ENCODE measurements around the gene RELN. TPM values are rescaled to one million over a fixed set of nuclear protein-coding genes. Genes with fewer than 3 reads are reported as not detected.
"Not testable (repeated sequence)": the region's sequence is repeated elsewhere in the genome, so short reads cannot be mapped to it uniquely, and the experiment has no call there.

Gene RELN
- total RNA-seq, 2 experiments from 2014 or later, result not detected

DNA sequence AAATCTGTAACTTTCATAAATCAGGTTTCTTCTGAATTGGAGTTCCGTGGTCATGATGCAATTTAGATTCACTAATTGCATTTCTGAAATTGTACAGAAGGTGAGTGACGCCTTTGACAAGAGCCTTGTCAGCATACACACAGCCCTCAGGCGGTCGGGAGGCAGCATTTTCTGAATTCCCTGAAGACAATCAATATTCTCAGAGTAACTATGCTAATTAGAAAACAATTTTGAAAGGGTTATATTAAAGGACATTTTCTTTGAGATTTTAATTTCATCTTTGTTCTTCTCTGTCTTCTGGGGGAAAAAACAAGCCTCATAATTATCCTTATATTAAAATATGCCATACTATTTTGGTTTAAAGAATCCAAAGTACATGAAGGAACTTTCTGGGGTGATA lies 488.3 kb downstream of the RELN start:
- Mint-ChIP-seq H3K4me1 (ENCODE audit: low read depth) (no peaks in the 10 kb centered on the region), H3K27me3 (peaks cover 27% of the 10 kb centered on the region), H3K36me3 (ENCODE audit: low read depth) (no peaks in the 10 kb centered on the region), H3K4me3 (no peak overlapping the region), H3K9me3 (no peaks in the 10 kb centered on the region), H3K27ac (no peak overlapping the region)
- POLR2A ChIA-PET, result no interaction called here
- Histone ChIP-seq H3K4me3 (ENCODE audit: low read length) (no peak overlapping the region), H3K36me3 (ENCODE audit: insufficient read depth, low read length) (no peaks in the 10 kb centered on the region), H3K4me1 (ENCODE audit: insufficient read depth, low read length) (no peaks in the 10 kb centered on the region), H3K27ac (ENCODE audit: low read depth in 1 of 2, low read length in 2 of 2) (no peak overlapping the region), H3K27me3 (ENCODE audit: control insufficient read depth in 1 of 2, insufficient read depth in 2 of 2, low read length in 2 of 2) (peaks cover 2 to 14% of the 10 kb centered on the region in 2 experiments), H3K9me3 (ENCODE audit: control insufficient read depth in 1 of 2, insufficient read depth in 1 of 2, low read length in 2 of 2) (no peaks in the 10 kb centered on the region)
- TF ChIP-seq, protein P1, sequence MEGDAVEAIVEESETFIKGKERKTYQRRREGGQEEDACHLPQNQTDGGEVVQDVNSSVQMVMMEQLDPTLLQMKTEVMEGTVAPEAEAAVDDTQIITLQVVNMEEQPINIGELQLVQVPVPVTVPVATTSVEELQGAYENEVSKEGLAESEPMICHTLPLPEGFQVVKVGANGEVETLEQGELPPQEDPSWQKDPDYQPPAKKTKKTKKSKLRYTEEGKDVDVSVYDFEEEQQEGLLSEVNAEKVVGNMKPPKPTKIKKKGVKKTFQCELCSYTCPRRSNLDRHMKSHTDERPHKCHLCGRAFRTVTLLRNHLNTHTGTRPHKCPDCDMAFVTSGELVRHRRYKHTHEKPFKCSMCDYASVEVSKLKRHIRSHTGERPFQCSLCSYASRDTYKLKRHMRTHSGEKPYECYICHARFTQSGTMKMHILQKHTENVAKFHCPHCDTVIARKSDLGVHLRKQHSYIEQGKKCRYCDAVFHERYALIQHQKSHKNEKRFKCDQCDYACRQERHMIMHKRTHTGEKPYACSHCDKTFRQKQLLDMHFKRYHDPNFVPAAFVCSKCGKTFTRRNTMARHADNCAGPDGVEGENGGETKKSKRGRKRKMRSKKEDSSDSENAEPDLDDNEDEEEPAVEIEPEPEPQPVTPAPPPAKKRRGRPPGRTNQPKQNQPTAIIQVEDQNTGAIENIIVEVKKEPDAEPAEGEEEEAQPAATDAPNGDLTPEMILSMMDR (IDR thresholded peaks at IDR 0.05), result no peak
- CTCF ChIA-PET, result no interaction called here
- intact Hi-C loops (cut with DNase I, micrococcal nuclease), result no loop called here
- ATAC-seq (ENCODE audit: poor library complexity) (no peak), DNase-seq (no peak)

DNA sequence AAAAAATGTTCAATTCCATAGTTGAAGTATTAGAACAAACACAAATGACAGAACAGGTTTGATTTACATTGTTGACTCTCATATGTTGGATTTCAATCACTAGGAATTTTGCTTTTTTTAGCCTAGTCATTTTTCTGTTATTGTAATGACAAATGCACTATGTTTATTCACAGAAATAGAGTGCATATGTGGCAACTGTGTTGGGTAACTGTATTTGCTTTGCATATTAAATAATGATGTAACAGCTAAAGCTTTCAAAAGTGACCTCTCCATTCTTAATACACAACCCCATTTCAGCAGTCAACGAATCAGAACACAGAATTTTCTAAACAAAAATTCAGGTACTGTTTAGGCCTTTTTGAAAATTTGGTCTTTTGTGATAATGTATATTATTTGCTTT lies 489.5 kb downstream of the RELN start:
- no peaks in the 10 kb centered on the region for H3K4me1 ChIP-seq (ENCODE audit: insufficient read depth, low read length)
- Mint-ChIP-seq H3K27me3 (peaks cover 15% of the 10 kb centered on the region), H3K27ac (no peak overlapping the region), H3K4me3 (no peak overlapping the region), H3K4me1 (ENCODE audit: low read depth) (no peaks in the 10 kb centered on the region), H3K9me3 (no peaks in the 10 kb centered on the region), H3K36me3 (ENCODE audit: low read depth) (no peaks in the 10 kb centered on the region)
- intact Hi-C loops (cut with DNase I, micrococcal nuclease), result no loop called here
- ChIA-PET POLR2A (no interaction called here), CTCF (no interaction called here)
- no peaks in the 10 kb centered on the region for H3K36me3 ChIP-seq (ENCODE audit: insufficient read depth, low read length)
- no peak overlapping the region for H3K27ac ChIP-seq (ENCODE audit: low read depth in 1 of 2, low read length in 2 of 2)
- TF ChIP-seq, protein P1 (IDR thresholded peaks at IDR 0.05), result no peak
- no peak overlapping the region for H3K4me3 ChIP-seq (ENCODE audit: low read length)
- ATAC-seq (ENCODE audit: poor library complexity) (no peak), DNase-seq (no peak)
- no peaks in the 10 kb centered on the region for H3K9me3 ChIP-seq (ENCODE audit: control insufficient read depth in 1 of 2, insufficient read depth in 1 of 2, low read length in 2 of 2)
- peaks cover 2 to 16% of the 10 kb centered on the region in 2 experiments for H3K27me3 ChIP-seq (ENCODE audit: control insufficient read depth in 1 of 2, insufficient read depth in 2 of 2, low read length in 2 of 2)

DNA sequence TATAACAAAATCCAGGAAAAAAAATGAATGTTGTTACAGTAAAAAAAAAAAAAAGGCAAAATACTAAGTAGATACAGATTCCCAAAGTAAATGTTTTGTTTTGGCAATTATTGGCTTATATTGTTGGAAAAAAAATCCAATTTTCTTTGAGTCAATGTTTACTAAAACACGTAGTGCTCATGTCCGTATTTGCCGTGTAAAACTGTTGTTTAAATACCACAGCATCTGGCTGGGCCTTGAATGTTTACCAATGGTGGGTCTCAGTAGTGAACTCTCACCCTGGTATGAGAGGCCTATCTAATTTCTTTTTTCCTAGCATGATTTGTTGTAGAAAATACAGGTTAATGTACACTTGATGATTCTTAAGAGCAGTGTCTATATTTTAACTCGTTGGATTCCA lies 502.0 kb downstream of the RELN start:
- POLR2A ChIA-PET, result no interaction called here
- H3K27ac ChIP-seq (ENCODE audit: low read depth in 1 of 2, low read length in 2 of 2), result no peak overlapping the region
- Mint-ChIP-seq H3K4me1 (ENCODE audit: low read depth) (no peaks in the 10 kb centered on the region), H3K36me3 (ENCODE audit: low read depth) (no peaks in the 10 kb centered on the region), H3K27ac (no peak overlapping the region), H3K27me3 (peaks cover 30% of the 10 kb centered on the region), H3K9me3 (no peaks in the 10 kb centered on the region), H3K4me3 (no peak overlapping the region)
- no peaks in the 10 kb centered on the region for H3K4me1 ChIP-seq (ENCODE audit: insufficient read depth, low read length)
- H3K9me3 ChIP-seq (ENCODE audit: control insufficient read depth in 1 of 2, insufficient read depth in 1 of 2, low read length in 2 of 2), result no peaks in the 10 kb centered on the region
- CTCF ChIA-PET, result no interaction called here
- no peaks in the 10 kb centered on the region for H3K36me3 ChIP-seq (ENCODE audit: insufficient read depth, low read length)
- ATAC-seq (ENCODE audit: poor library complexity) (no peak), DNase-seq (no peak)
- no peak overlapping the region for H3K4me3 ChIP-seq (ENCODE audit: low read length)
- TF ChIP-seq, protein P1 (IDR thresholded peaks at IDR 0.05), result no peak
- intact Hi-C loops (cut with DNase I, micrococcal nuclease), result no loop called here
- H3K27me3 ChIP-seq (ENCODE audit: control insufficient read depth in 1 of 2, insufficient read depth in 2 of 2, low read length in 2 of 2), result peaks cover 0 to 5% of the 10 kb centered on the region in 2 experiments

DNA sequence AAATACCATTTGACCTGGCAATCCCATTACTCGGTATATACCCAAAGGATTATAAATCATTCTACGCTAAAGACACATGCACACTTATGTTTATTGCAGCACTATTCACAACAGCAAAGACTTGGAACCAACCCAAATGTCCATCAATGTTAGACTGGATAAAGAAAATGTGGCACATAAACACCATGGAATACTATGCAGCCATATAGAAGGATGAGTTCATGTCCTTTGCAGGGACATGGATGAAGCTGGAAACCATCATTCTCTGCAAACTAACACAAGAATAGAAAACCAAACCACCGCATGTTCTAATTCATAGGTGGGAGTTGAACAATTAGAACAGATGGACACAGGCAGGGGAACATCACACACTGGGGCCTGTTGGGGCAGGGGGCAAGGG lies 502.6 kb downstream of the RELN start:
- H3K27me3 Mint-ChIP-seq, result peaks cover 35% of the 10 kb centered on the region
- H3K27ac Mint-ChIP-seq; intact Hi-C loops (cut with DNase I, micrococcal nuclease); H3K4me1 Mint-ChIP-seq (ENCODE audit: low read depth); ATAC-seq (ENCODE audit: poor library complexity); DNase-seq; H3K27ac ChIP-seq (ENCODE audit: low read depth in 1 of 2, low read length in 2 of 2); POLR2A ChIA-PET; H3K36me3 Mint-ChIP-seq (ENCODE audit: low read depth); H3K9me3 ChIP-seq (ENCODE audit: control insufficient read depth in 1 of 2, insufficient read depth in 1 of 2, low read length in 2 of 2); H3K4me3 Mint-ChIP-seq; H3K27me3 ChIP-seq (ENCODE audit: control insufficient read depth in 1 of 2, insufficient read depth in 2 of 2, low read length in 2 of 2); H3K4me1 ChIP-seq (ENCODE audit: insufficient read depth, low read length); H3K36me3 ChIP-seq (ENCODE audit: insufficient read depth, low read length); H3K4me3 ChIP-seq (ENCODE audit: low read length); CTCF ChIA-PET; H3K9me3 Mint-ChIP-seq: not testable (repeated sequence)

Measured in CD4-positive, alpha-beta T cell (primary cell).